Neural cell (in vitro differentiated cells): Measurements from ENCODE around the gene TRPM6.

Experiments used
- CTCF ChIP-seq: fragments of 450-650 bp; IDR thresholded peaks from 2 replicates; pipeline ENCODE4 v1.5.1; 2014; ENCODE audit warnings: antibody characterized with exemption, mild to moderate bottlenecking, moderate library complexity; ENCODE audit not compliant: poor library complexity, severe bottlenecking
- POLR2AphosphoS5 ChIP-seq: IDR thresholded peaks from 2 replicates; pipeline ENCODE4 v1.6.1; 2012
- RAD21 ChIP-seq: fragments of 450-650 bp; conservative IDR thresholded peaks from 2 replicates; pipeline ENCODE4 v1.6.1; 2014; ENCODE audit warnings: antibody characterized with exemption, mild to moderate bottlenecking, moderate library complexity
- REST ChIP-seq: IDR thresholded peaks from 2 replicates; pipeline ENCODE4 v1.6.1; 2012; ENCODE audit warnings: borderline replicate concordance

- TF ChIP-seq POLR2AphosphoS5 (no peak), REST (no peak), CTCF (no peak), RAD21 (no peak)
Measured at GRCh38 chr9:74874220-74874619, 13.5 kb downstream of the TRPM6 start.
